Activated CD8-positive, alpha-beta memory T cell treated with anti-CD3 and anti-CD28 coated beads, Interleukin-2, amount 50 U/mL, for 24 hours (primary cell): ENCODE data around the gene RHCG.
"Not testable (repeated sequence)": the region's sequence is repeated elsewhere in the genome, so short reads cannot be mapped to it uniquely, and the experiment has no call there.

ENCODE experiments used
- DNase-seq: peaks from one replicate; pipeline ENCODE4 v3.0.0-alpha.2; 2020; ENCODE audit errors: extremely low read depth

Gene RHCG

GRCh38 chr15:89477411-89478242 lies 18.8 kb downstream of the RHCG start:
- DNase-seq, result no peak

GRCh38 chr15:89475661-89476060 lies 20.7 kb downstream of the RHCG start:
- DNase-seq, result no peak

- DNase-seq, result no peak
Measured at GRCh38 chr15:89472785-89473256, 23.6 kb downstream of the RHCG start.

- DNase-seq, result no peak
Measured at GRCh38 chr15:89469426-89470096, 26.8 kb downstream of the RHCG start.

GRCh38 chr15:89468813-89469212 lies 27.6 kb downstream of the RHCG start:
- DNase-seq, result not testable (repeated sequence)

- DNase-seq, result no peak
Measured at GRCh38 chr15:89463113-89463512, 33.3 kb downstream of the RHCG start.

GRCh38 chr15:89462198-89462912 lies 34.0 kb downstream of the RHCG start:
- DNase-seq, result no peak

GRCh38 chr15:89461386-89461785 lies 35.0 kb downstream of the RHCG start:
- DNase-seq, result no peak

- no peak for DNase-seq
Measured at GRCh38 chr15:89460048-89460447, 36.3 kb downstream of the RHCG start.

GRCh38 chr15:89459271-89460038 lies 36.9 kb downstream of the RHCG start:
- DNase-seq, result no peak

GRCh38 chr15:89458440-89458839 lies 37.9 kb downstream of the RHCG start:
- DNase-seq, result no peak

GRCh38 chr15:89457086-89457485 lies 39.3 kb downstream of the RHCG start:
- DNase-seq, result no peak

- DNase-seq, result no peak
Measured at GRCh38 chr15:89455535-89455934, 40.8 kb downstream of the RHCG start.

- no peak for DNase-seq
Measured at GRCh38 chr15:89452330-89452836, 44.0 kb downstream of the RHCG start.

- DNase-seq, result no peak
Measured at GRCh38 chr15:89451846-89452245, 44.5 kb downstream of the RHCG start.

- no peak for DNase-seq
Measured at GRCh38 chr15:89450076-89451006, 46.0 kb downstream of the RHCG start.

- no peak for DNase-seq
Measured at GRCh38 chr15:89448825-89449224, 47.6 kb downstream of the RHCG start.

- DNase-seq, result no peak
Measured at GRCh38 chr15:89447676-89448075, 48.7 kb downstream of the RHCG start.

GRCh38 chr15:89446255-89446891 lies 50.0 kb downstream of the RHCG start:
- DNase-seq, result no peak

- no peak for DNase-seq
Measured at GRCh38 chr15:89445518-89445917, 50.9 kb downstream of the RHCG start.
